Thoracic aorta (tissue), 2 donors: ENCODE results near the gene MDP1. TPM values are rescaled to one million over a fixed set of nuclear protein-coding genes. Genes with fewer than 3 reads are reported as not detected.

Source experiments
- ATAC-seq: fragments of 150-250 bp; one replicate; pipeline ENCODE4 v1.8.0; 2017; ENCODE audit warnings: low read depth; ENCODE audit not compliant: insufficient number of reproducible peaks, low FRiP score
- DNase-seq: peaks from one replicate; pipeline ENCODE4 v3.0.0-alpha.2; 2020; ENCODE audit warnings: low spot score
- H3K27ac ChIP-seq, 2 donors: fragments of 200-600 bp; sonication (generic); 1 replicate in 1 of 2; 2 replicates in 1 of 2; pipeline ENCODE4 v1.5.1; 2016; ENCODE audit warnings: mild to moderate bottlenecking in 2 of 2, moderate library complexity in 2 of 2
- H3K27me3 ChIP-seq: fragments of 200-600 bp; sonication (generic); replicated peaks from 2 replicates; pipeline ENCODE4 v1.6.0; 2016; ENCODE audit warnings: mild to moderate bottlenecking; ENCODE audit not compliant: insufficient read depth
- H3K36me3 ChIP-seq: fragments of 200-600 bp; sonication (generic); one replicate; pipeline ENCODE4 v1.5.1; 2016
- H3K4me1 ChIP-seq, 2 donors: fragments of 200-600 bp; sonication (generic); 1 replicate in 1 of 2; 2 replicates in 1 of 2; pipeline versions ENCODE4 v1.5.1 to v1.6.0; 2016; ENCODE audit warnings: low read depth in 2 of 2, mild to moderate bottlenecking in 1 of 2; ENCODE audit not compliant: control insufficient read depth in 1 of 2
- H3K4me3 ChIP-seq: fragments of 200-600 bp; sonication (generic); 2 replicates; pipeline ENCODE4 v1.5.1; 2016; ENCODE audit warnings: mild to moderate bottlenecking
- H3K9me3 ChIP-seq: fragments of 200-600 bp; sonication (generic); 2 replicates; pipeline ENCODE4 v1.5.1; 2016
- total RNA-seq, 2 donors: library from RNA; depleted of rRNA; stranded (reverse); fragments of >200 nt; gene quantifications; one replicate each; pipeline versions ENCODE4 v1.1.0 to v1.2.3, GENCODE V29; 2016
- TF ChIP-seq, protein P1 (sequence below): fragments of 200-600 bp; sonication (generic); IDR thresholded peaks from one replicate; pipeline ENCODE4 v1.5.1; 2019; ENCODE audit warnings: antibody characterized with exemption

The MDP1 gene
- total RNA-seq, 2 donors from 2014 or later: 15.7 to 24.0 TPM

DNA sequence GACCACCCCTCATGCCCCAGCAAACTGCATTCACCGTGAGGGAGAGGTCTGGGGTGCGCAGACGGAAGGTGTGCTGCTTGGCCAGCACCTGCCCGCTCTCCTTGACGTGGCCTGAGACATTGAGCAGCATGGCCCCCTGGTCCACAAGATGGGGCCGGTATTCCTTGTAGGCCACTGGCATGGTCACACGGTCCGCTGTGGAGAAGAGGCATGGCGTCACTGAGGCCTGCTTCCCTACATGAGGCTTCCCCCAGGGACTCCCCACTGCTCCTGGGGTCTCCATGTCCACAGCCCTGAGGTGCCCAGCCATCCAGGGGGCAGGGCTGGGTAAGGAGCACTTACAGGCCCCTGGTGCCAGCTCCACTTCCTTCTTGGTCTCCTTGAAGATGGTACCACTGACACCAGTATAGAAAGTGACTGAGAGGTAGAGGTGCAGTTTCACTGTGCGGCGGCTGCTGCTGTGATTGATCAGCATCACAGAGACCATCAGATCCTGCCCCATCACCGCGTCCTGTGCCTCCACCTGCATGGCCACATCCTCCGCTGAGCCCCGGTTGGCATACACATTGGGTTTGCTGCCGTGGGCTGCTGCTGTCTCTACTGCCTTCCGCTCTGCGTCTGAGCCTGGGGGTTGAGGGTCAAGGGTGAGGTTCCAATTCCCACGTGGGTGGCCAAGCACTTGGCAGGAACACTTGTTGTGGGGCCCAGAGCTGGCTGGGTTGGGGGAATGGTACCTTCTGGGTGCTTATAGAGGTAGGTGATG is 38.9 kb upstream of the MDP1 start:
- H3K9me3 ChIP-seq: no peaks in the 10 kb centered on the region
- ATAC-seq (no peak), DNase-seq (no peak)
- no peak overlapping the region for H3K4me3 ChIP-seq
- H3K27ac ChIP-seq: no peak overlapping the region
- TF ChIP-seq, protein P1, sequence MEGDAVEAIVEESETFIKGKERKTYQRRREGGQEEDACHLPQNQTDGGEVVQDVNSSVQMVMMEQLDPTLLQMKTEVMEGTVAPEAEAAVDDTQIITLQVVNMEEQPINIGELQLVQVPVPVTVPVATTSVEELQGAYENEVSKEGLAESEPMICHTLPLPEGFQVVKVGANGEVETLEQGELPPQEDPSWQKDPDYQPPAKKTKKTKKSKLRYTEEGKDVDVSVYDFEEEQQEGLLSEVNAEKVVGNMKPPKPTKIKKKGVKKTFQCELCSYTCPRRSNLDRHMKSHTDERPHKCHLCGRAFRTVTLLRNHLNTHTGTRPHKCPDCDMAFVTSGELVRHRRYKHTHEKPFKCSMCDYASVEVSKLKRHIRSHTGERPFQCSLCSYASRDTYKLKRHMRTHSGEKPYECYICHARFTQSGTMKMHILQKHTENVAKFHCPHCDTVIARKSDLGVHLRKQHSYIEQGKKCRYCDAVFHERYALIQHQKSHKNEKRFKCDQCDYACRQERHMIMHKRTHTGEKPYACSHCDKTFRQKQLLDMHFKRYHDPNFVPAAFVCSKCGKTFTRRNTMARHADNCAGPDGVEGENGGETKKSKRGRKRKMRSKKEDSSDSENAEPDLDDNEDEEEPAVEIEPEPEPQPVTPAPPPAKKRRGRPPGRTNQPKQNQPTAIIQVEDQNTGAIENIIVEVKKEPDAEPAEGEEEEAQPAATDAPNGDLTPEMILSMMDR: no peak
- H3K4me1 ChIP-seq: peaks cover 0 to 8% of the 10 kb centered on the region in 2 donors
- H3K27me3 ChIP-seq: no peaks in the 10 kb centered on the region
- H3K36me3 ChIP-seq: no peaks in the 10 kb centered on the region

DNA sequence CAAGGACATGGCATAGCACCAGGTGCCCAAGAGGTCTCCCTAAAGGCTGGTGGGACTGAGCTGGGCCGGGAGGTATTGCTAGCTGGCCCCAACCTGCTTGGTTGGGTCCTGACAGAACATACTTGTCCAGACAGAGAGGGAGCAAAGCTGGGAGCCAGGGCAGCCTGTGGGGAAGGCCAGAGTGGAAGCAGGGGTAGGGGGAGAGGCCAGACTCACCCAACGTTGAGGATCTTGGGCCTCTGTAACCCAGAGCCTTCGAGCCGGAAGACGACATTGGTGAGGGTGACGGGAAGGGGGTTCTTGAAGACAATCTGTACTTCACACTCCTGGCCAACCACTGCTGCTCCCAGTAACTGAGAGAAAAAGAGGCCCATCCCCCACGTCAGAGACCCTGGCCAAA is 38.1 kb upstream of the MDP1 start:
- Histone ChIP-seq H3K27me3 (no peaks in the 10 kb centered on the region), H3K9me3 (no peaks in the 10 kb centered on the region), H3K36me3 (no peaks in the 10 kb centered on the region), H3K4me3 (no peak overlapping the region), H3K27ac (no peak overlapping the region), H3K4me1 (peaks cover 0 to 2% of the 10 kb centered on the region in 2 donors)
- TF ChIP-seq, protein P1: no peak
- DNase-seq (no peak), ATAC-seq (no peak)

DNA sequence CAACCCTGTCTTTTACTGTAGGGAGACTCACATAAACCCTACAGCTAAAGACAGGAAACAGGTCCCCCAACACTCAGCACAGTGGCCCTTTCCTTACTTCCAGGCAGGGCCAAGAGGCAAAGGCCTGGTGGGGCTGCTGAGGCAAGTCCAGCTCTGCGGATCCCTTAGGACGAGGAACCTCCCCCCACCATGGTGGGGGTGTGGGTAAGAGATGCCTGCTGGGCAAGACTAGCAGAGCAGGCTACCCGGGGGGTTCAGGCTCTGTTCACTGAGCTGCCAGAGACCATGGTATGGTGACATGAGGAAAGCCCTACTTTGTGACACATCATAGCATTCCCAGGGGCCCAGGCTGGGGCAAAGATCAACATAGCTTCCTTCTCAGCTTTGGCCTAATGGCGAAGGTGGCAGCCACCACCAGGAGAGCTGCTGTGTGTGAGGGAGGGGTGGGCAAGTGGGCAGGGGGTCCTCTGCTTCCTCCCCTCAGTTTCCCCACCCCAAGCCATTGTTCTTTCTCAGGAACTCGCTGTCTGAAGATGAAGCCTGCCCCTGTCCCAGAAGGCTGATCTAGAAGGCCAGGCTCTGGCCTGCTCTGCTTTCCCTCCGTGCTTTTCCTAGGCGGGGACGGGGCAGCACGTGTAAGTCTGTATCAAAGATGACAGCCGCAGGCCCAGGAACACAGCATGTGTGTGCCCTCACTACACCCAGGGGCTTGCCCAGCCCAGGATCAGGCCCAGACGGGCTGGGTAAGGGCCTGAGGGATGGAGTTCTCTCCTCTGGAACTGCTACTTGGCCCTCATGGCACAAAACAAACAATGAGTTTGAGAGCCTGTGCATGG is 36.6 kb upstream of the MDP1 start:
- no peaks in the 10 kb centered on the region for H3K9me3 ChIP-seq
- no peak for DNase-seq
- no peaks in the 10 kb centered on the region for H3K27me3 ChIP-seq
- TF ChIP-seq, protein P1: no peak
- no peak overlapping the region for H3K4me3 ChIP-seq
- H3K4me1 ChIP-seq: no peaks in the 10 kb centered on the region
- no peak for ATAC-seq
- H3K36me3 ChIP-seq: no peaks in the 10 kb centered on the region
- H3K27ac ChIP-seq: no peak overlapping the region

DNA sequence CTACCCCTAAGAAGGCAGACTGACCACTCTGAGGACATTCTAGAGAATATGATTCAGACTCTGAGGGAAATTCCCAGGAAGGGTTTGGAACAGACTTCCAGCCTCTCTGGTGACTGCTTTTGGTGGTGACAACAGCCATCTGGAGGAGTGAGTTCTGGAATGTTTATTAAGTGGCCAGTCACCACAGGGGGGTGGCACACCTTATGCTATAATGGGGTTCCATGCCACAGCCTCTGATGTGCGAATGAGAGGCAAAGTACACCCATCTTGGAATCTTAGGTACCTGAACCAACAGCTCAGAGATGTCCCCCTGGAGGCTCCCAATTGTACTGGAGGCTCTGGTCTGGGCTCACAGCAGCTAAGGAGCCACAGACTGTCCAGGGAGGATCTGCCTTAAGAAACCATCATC is 36.0 kb upstream of the MDP1 start:
- Histone ChIP-seq H3K27ac (no peak overlapping the region), H3K36me3 (no peaks in the 10 kb centered on the region), H3K4me1 (no peaks in the 10 kb centered on the region), H3K27me3 (no peaks in the 10 kb centered on the region), H3K9me3 (no peaks in the 10 kb centered on the region), H3K4me3 (no peak overlapping the region)
- ATAC-seq (no peak), DNase-seq (no peak)
- TF ChIP-seq, protein P1: no peak

DNA sequence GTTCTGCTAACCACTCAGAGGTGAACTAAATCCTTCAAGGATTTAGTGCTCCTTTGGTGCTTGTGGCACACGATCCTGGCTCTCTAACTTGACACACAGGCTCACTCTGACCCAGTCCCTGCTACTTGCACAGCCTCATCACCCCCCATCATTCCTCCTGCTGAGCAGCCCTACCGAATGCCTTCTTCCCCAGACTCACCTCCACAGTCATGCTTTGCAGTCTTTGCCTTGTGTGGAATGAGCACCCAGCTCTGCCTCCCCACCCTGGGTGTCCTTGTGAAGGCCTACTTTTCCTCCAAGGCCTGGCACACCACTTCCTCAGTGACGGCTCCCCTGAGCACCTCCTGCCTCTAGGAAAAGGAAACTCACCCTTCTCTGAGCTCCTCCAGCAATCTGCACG is 34.5 kb upstream of the MDP1 start:
- DNase-seq: no peak

More for the DNA sequence above, 34.5 kb upstream of the MDP1 start:
- TF ChIP-seq, protein P1: no peak
- H3K36me3 ChIP-seq: no peaks in the 10 kb centered on the region
- no peak overlapping the region for H3K4me3 ChIP-seq
- H3K4me1 ChIP-seq: no peaks in the 10 kb centered on the region
- no peaks in the 10 kb centered on the region for H3K9me3 ChIP-seq
- no peak for ATAC-seq
- H3K27me3 ChIP-seq: no peaks in the 10 kb centered on the region
- H3K27ac ChIP-seq: no peak overlapping the region
